HTR-8/SVneo (cell line): ENCODE data around the gene CHRNB1.

Source experiments
- DNase-seq: peaks from one replicate; pipeline ENCODE4 v3.0.0; 2011; ENCODE audit warnings: low spot score, mixed read lengths; ENCODE audit not compliant: insufficient read length
- FAIRE-seq: peaks from 2 replicates; lab custom pipeline; 2011; peaks lifted over from hg19 to GRCh38; lab: Jason Lieb, UNC

Gene CHRNB1

GRCh38 chr17:7414837-7415236, 30.0 kb upstream of the CHRNB1 start:
- FAIRE-seq (no peak), DNase-seq (no peak)

GRCh38 chr17:7415784-7416183, 29.1 kb upstream of the CHRNB1 start:
- DNase-seq (no peak), FAIRE-seq (no peak)

- DNase-seq, result no peak
- FAIRE-seq, result no peak
Measured at GRCh38 chr17:7416323-7416722, 28.5 kb upstream of the CHRNB1 start.

- FAIRE-seq, result no peak
- DNase-seq, result no peak
Measured at GRCh38 chr17:7417056-7417655, 27.7 kb upstream of the CHRNB1 start.

GRCh38 chr17:7418472-7419152, 26.2 kb upstream of the CHRNB1 start:
- DNase-seq, result no peak
- no peak for FAIRE-seq

- no peak for FAIRE-seq
Measured at GRCh38 chr17:7419819-7420610, 24.8 kb upstream of the CHRNB1 start, which contains the start of gene SPEM1. TSS of gene SPEM1 (plus strand) at chr17:7420324. CDS start at chr17:7420385, 61 bp downstream.

GRCh38 chr17:7421186-7421585, 23.7 kb upstream of the CHRNB1 start:
- DNase-seq (no peak), FAIRE-seq (no peak)

More at GRCh38 chr17:7419819-7420610, 24.8 kb upstream of the CHRNB1 start, which contains the start of gene SPEM1:
- no peak for DNase-seq

- FAIRE-seq, result peak; percentile 38
- DNase-seq, result no peak
Measured at GRCh38 chr17:7423679-7424078, 21.2 kb upstream of the CHRNB1 start.

GRCh38 chr17:7425316-7425715, 19.5 kb upstream of the CHRNB1 start, which contains the start of gene SPEM2:
TSS of gene SPEM2 (plus strand) at chr17:7425616. CDS start at chr17:7425689, 73 bp downstream.
- DNase-seq (no peak), FAIRE-seq (no peak)

- no peak for FAIRE-seq
- DNase-seq, result no peak
Measured at GRCh38 chr17:7425756-7426155, 19.1 kb upstream of the CHRNB1 start.

- no peak for DNase-seq
- no peak for FAIRE-seq
Measured at GRCh38 chr17:7426203-7426863, 18.5 kb upstream of the CHRNB1 start.

GRCh38 chr17:7426896-7427489, 17.9 kb upstream of the CHRNB1 start:
- FAIRE-seq, result no peak

GRCh38 chr17:7427549-7427948, 17.3 kb upstream of the CHRNB1 start:
- DNase-seq (no peak), FAIRE-seq (no peak)

More at GRCh38 chr17:7426896-7427489, 17.9 kb upstream of the CHRNB1 start:
- DNase-seq, result no peak

GRCh38 chr17:7428557-7428956, 16.3 kb upstream of the CHRNB1 start, which contains the start of gene SPEM3:
TSS of gene SPEM3 (plus strand) at chr17:7428857. CDS start at chr17:7428903, 46 bp downstream.
- no peak for DNase-seq
- FAIRE-seq, result no peak

GRCh38 chr17:7429722-7430121, 15.1 kb upstream of the CHRNB1 start:
- no peak for DNase-seq
- FAIRE-seq, result no peak

GRCh38 chr17:7431231-7431630, 13.6 kb upstream of the CHRNB1 start:
- DNase-seq (no peak), FAIRE-seq (no peak)

GRCh38 chr17:7432296-7432695, 12.6 kb upstream of the CHRNB1 start:
- DNase-seq (no peak), FAIRE-seq (no peak)

GRCh38 chr17:7435676-7436555, 8.9 kb upstream of the CHRNB1 start:
- FAIRE-seq (no peak), DNase-seq (no peak)
